Keratinocyte (primary cell): Measurements from ENCODE around the gene ADGRV1.

Experiments used
- EZH2 ChIP-seq: IDR thresholded peaks from one replicate; pipeline ENCODE4 v1.6.1; 2012; ENCODE audit warnings: inconsistent platforms, mild to moderate bottlenecking, low read length, moderate library complexity
- TF ChIP-seq, protein P1 (sequence below), 3 experiments: IDR thresholded peaks in 1 of 3; conservative IDR thresholded peaks in 1 of 3; optimal IDR thresholded peaks in 1 of 3; 2 replicates in 2 of 3; 3 replicates in 1 of 3; pipeline versions ENCODE3 to v1.5.1; 2011; ENCODE audit warnings: low read length in 3 of 3, mild to moderate bottlenecking in 3 of 3, moderate library complexity in 2 of 3, control low read depth in 1 of 3, inconsistent platforms in 1 of 3; ENCODE audit not compliant: insufficient read depth in 2 of 3; ENCODE audit errors: extremely low read depth in 1 of 3

DNA sequence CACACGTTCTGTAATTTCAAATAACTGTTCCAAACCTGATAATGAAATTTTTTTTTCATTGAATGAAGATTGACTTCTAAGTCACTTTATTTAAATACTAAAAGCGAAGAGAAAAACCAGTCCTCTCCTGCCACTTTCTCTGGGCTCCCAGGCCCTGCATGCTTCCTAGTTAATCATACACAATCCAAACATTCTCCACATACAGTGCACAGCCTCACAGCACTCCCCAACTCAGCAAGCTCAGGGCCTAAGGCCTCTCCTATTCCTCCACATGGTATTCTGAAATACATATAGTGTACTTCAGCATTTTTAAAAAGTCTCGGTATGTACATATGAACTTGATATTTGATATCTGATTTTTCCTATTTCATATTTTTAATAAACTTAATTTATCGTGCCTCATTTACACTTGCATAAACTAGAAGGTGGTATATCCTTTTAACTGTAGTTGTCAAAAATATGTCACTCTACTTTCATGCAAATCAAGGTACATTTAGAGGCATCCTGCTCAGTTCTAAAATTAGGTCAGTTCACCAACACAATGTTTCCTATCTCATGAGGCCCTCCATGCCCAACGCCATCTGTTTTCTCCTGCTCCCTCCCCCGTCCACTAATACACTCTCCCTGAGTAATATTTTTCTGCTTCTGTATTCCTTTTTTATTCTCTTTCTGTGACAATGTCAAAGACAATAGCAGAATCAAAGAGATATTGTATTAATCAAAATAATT, 617.9 kb downstream of the ADGRV1 start:
- TF ChIP-seq, protein P1, sequence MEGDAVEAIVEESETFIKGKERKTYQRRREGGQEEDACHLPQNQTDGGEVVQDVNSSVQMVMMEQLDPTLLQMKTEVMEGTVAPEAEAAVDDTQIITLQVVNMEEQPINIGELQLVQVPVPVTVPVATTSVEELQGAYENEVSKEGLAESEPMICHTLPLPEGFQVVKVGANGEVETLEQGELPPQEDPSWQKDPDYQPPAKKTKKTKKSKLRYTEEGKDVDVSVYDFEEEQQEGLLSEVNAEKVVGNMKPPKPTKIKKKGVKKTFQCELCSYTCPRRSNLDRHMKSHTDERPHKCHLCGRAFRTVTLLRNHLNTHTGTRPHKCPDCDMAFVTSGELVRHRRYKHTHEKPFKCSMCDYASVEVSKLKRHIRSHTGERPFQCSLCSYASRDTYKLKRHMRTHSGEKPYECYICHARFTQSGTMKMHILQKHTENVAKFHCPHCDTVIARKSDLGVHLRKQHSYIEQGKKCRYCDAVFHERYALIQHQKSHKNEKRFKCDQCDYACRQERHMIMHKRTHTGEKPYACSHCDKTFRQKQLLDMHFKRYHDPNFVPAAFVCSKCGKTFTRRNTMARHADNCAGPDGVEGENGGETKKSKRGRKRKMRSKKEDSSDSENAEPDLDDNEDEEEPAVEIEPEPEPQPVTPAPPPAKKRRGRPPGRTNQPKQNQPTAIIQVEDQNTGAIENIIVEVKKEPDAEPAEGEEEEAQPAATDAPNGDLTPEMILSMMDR (optimal IDR thresholded peaks at IDR 0.05 in 1 of 3, IDR thresholded peaks at IDR 0.05 in 1 of 3, conservative IDR thresholded peaks at IDR 0.05 in 1 of 3; ENCODE audit: extremely low read depth in 1 of 3, insufficient read depth in 2 of 3, low read length in 3 of 3): no peak
- TF ChIP-seq EZH2: no peak
